Muscle of back (tissue), 11 donors: ENCODE results near the gene TSHZ3. TPM values are rescaled to one million over a fixed set of nuclear protein-coding genes. Genes with fewer than 3 reads are reported as not detected.
A peak's percentile ranks its signal among the peaks of the same experiment; 100 is the strongest.

ENCODE experiments used
- DNase-seq, 3 donors: peaks; one replicate each; pipeline versions ENCODE4 v3.0.0 to v3.0.0-alpha.2; 2013
- polyA plus RNA-seq, 10 donors: library from polyadenylated mRNA; unstranded; fragments of 120-200 nt; gene quantifications; one replicate each; pipeline ENCODE4 v1.2.1, GENCODE V29; 2013; ENCODE audit not compliant: insufficient read length in 10 of 10

Gene TSHZ3
- polyA plus RNA-seq, 10 donors = 13.7 to 18.5 (median 15.9) TPM

- DNase-seq = no peak
Measured at GRCh38 chr19:31294189-31294588, 55.0 kb downstream of the TSHZ3 start.

DNA sequence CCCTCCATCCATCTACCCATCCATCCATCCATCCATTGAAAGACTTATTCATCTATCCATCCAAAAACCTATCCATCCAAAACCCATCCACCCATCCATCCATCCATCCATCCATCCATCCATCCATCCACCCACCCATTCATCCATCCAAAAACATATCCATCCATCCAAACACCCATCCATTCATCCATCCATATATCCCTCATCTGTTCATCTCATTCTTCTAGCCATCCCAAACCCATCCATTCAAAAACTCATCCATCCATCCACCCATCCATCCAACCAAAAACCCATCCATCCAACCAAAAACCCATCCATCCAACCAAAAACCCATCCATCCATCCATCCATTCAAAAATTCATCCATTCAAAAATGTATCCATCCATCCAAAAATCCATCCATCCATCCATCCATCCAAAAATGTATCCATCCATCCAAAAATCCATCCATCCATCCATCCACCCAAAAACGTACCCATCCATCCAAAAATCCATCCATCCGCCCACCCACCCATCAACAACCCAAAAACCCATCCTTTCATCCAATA lies 56.5 kb downstream of the TSHZ3 start:
- no peak for DNase-seq

DNA sequence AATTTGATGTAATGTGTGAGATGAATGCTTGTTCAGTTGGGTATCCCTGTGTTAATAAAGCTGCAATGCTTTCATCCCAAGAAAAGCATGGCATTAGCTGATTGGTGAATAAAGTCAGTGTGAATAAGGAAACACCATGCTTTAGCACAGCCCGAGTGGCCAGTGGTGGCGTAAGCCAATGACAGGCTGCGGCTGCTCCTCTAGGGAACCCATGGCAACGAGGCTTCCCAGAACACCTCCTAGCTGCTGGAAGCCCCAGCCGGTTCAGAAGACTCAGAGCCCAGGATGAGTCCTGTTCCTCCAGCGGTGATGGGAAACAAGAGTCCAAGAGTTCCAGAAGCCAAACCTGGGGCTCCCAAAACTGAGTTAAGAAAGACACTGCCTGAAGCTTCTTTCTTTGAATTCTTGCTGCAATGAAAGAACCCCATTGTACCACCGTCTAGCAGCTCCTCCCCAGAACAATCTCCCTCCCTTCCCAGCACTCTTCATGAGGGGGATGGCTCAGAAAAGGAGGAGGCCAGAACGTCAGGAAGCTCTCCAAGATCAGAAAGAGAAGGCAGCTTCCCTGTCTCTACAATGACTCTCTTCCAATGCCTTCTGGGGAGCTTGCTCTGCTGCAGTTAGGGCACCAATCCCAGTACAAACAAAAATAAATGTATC lies 58.2 kb downstream of the TSHZ3 start:
- DNase-seq = no peak

- DNase-seq = no peak
Measured at GRCh38 chr19:31289976-31290375, 59.3 kb downstream of the TSHZ3 start.

DNA sequence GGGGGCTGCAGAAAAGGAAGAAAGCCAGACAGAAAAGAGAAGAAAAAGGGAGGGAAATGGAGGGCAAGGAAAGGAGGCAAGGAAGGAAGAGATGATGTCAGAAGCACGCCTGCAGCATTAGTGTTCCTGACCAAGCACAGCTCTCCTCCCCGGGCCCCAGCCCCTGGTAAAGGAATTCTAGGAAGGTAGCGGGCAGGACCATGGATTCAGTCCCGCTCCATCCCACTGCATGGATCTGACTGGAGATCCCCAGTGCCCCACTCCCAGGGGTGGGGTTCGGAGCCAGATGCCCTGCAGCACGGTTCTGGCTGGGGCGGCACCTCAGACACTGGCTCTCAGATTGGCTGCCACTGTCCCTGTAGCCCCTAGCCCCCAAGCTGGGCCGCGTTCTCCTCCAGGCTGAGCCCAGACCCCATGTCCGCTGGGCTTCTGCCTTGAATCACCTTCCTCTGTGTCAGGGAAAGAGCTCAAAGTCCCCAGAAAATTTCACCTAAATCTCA lies 59.8 kb downstream of the TSHZ3 start:
- no peak for DNase-seq

- no peak for DNase-seq
Measured at GRCh38 chr19:31286491-31286890, 62.7 kb downstream of the TSHZ3 start.

DNA sequence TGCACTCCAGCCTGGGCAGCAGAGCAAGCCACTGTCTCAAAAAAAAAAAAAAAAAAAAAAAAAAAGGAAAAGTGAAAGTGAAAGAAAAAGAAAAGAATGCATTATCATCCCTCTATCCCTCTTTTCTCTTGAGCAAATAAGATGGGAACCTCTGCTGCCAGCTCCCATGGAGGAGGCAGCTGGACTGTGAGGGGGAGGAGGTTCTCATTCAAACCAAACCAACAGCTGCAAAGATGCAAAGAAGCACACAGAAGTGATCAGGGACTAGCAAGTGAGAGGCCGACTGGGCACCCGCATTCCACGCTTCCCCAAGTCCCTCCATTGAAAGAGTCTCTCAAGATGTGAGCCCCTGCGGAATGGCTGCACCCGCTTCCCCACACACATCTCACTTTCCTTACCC lies 63.5 kb downstream of the TSHZ3 start:
- DNase-seq = peak; percentile 53 to 70 (median 56)

DNA sequence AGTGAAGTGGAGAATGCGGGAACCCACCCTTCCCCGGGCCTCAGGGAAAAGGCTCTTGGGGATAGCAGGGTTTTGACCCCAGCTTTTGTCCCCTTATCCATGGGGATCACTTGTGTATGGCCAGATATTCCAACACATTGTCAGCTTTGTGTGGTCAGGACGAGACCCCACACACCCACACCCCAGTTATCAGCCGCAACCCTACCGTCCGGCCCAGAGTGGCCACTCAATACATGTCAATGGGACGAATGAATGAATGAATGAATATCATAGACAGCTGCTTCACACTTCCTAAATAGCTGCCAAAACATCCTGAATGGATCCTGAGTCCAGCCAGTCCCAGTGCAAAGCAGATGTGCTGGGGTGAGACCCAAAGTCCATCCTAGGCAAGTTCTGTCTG lies 64.6 kb downstream of the TSHZ3 start:
- DNase-seq = no peak

DNA sequence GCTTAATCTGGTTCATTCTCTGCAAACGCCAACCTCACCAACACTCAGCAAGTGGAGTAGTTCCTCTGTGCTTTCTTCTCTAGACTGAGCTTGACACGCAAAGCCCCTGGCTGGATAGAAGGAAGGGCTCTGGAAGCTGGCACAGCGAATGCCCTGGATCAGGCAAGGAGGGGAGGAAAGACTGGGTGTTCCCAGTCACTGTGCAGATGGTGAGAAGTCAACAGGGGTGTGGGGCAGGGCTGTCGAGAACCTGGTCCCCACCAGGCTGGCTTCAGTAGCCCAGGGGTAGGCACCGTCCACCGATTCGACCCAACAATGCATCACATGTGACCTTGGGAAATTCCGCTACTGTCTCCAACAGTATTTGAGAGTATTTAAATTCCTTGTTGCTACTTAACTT lies 65.5 kb downstream of the TSHZ3 start:
- DNase-seq = no peak

- DNase-seq = no peak
Measured at GRCh38 chr19:31282346-31282745, 66.9 kb downstream of the TSHZ3 start.

- DNase-seq = no peak
Measured at GRCh38 chr19:31280287-31281006, 68.8 kb downstream of the TSHZ3 start.

DNA sequence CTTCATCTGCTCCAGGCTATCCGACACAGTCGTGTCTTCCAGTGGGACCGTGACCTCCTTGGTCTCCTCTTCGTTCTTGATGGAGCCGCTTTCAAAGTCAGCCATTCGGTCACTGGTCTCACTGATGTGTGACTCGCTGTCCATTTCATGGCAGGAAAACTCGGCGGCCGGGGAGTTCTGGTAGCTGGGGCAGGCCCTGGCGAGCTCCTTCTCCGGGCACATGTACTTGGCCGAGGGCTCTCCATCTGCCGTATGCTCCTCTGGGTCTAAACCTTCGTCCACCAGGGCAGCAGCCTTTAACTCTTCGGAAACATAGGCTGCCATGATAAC lies 69.8 kb downstream of the TSHZ3 start:
- DNase-seq = no peak

- DNase-seq = no peak
Measured at GRCh38 chr19:31278555-31279435, 70.4 kb downstream of the TSHZ3 start.

DNA sequence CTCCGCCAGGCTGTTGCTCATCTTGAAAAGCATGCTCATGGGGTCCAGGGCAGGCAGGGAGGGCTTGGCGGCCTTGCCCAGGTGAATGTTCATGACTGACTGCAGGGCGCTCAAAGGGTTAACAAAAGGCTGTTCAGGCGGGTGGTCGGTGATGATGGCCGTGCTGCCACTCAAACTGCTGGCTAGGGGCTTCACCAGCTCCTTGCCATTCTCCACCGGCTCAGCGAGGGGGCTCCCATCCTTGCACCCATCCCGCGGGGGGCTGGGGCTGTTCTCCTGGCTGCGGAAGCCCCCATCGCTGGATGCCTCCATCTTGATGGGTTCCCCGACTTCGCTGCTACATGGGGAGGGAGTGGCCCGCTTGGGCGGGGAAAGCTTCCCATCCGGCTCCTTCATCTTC lies 71.7 kb downstream of the TSHZ3 start:
- DNase-seq = no peak

DNA sequence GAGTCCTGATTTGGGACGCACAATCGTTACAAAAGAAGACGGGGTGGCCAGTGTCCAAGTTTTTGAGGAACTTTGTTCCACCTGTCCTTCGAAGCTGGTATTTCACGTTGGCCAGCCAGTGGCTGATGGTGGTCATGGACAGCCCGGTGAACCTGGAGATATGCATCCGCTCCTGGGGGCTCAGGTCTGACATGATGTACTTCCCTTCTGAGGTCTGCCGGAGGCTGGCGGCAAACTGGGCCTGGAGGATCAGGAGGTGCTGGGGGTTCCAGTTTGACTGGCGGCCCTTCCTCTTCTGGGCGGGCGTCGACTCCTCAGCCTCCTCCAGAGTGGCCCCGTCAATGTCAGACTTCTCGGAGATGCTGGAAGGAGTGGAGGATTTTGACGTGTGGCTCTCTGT lies 72.4 kb downstream of the TSHZ3 start:
- no peak for DNase-seq

DNA sequence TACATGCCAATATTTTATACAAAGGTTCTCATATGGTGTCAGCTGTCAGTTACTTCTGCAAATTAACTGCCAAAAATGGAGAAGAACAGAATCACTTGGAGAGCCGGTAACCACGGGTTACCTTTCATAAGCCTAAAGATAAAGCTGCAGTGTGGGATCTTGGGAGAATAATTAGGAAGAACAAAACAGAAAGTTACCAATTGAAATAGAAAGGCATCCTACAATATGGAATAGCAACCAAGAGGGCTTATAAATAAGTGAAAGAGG lies 74.2 kb downstream of the TSHZ3 start:
- no peak for DNase-seq

- no peak for DNase-seq
Measured at GRCh38 chr19:31274251-31275067, 74.8 kb downstream of the TSHZ3 start.

- no peak for DNase-seq
Measured at GRCh38 chr19:31272583-31273106, 76.6 kb downstream of the TSHZ3 start.

DNA sequence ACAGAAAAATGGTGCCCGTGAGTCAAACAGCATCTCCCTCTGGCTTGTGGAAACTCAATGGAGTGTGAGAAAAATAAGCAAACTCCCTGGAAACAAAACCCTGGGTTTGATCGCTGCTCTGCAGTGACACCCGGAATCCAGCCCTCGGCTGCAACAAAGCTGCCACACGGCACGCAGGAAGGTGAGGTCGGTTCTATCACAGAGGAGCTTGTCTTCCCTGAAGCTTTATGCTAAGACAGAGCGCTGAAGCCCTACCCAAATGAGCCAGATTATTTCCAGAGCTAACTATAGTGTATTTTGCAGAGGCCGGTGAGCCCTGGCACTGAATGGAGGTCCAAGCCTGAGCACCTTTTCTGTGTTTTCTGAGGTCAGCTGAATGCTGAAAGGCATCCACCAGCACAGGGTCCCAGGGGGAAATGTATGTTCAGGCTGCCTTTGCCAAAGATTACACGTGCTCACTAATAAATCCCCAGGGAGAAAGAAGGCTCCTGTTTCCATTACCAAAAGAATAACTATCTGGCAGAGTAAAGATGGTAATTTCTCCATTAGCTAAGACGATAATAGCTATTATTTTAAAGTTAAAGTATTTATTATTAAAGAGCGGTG lies 77.8 kb downstream of the TSHZ3 start:
- DNase-seq = no peak

GRCh38 chr19:31270897-31271296 lies 78.3 kb downstream of the TSHZ3 start:
- no peak for DNase-seq
